Measurements from ENCODE around the gene EFNB1. TPM values are rescaled to one million over a fixed set of nuclear protein-coding genes. Genes with fewer than 3 reads are reported as not detected.

EFNB1 gene
- total RNA-seq, 2 experiments from 2014 or later, result 1.8 to 1.9 TPM

DNA sequence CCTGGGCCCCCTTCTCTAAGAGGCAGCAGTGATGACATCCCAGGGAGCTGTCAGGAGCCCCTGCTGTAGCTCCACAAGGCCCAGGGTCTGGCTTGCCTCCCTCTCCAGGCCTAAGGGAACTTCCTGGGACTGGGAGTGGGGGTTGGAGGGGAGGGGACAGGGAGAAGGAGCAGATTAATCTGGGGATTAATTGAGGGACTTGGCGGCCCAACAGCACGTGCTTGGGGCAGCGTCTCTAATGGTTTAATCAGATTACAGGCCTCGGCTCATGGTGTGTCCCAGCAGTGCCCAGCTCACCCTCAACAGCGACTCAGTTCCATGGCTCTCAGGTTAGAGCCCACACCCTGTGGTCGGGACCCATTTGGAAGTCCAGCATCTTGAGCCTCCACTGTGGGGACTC, 47.9 kb downstream of the EFNB1 start:
- Histone ChIP-seq H3K4me1 (ENCODE audit: insufficient read depth, low read length, poor library complexity, severe bottlenecking) (no peaks in the 10 kb centered on the region), H3K4me2 (ENCODE audit: low read length) (no peak overlapping the region), H3K4me3 (ENCODE audit: low read depth, low read length, poor library complexity, severe bottlenecking) (no peak overlapping the region), H3K9me3 (ENCODE audit: low read length) (no peaks in the 10 kb centered on the region), H2AFZ (ENCODE audit: low read length) (no peak overlapping the region), H3K9me2 (ENCODE audit: insufficient read depth, low read length) (no peaks in the 10 kb centered on the region), H3K79me2 (ENCODE audit: insufficient read depth, low read depth, low read length) (no peaks in the 10 kb centered on the region), H3K27ac (ENCODE audit: low read depth, low read length, poor library complexity, severe bottlenecking) (no peak overlapping the region), H4K20me1 (ENCODE audit: insufficient read depth, low read length) (no peaks in the 10 kb centered on the region), H3K36me3 (ENCODE audit: insufficient read depth, low read length) (no peaks in the 10 kb centered on the region)
- no peak for DNase-seq (ENCODE audit: low spot score)
- POLR2A ChIA-PET, result no interaction called here
- intact Hi-C loops (cut with micrococcal nuclease; ENCODE audit: unreplicated experiment), result no loop called here
- no TSS peak for BruUV-seq (replicated peaks)
- TF ChIP-seq, protein P1, sequence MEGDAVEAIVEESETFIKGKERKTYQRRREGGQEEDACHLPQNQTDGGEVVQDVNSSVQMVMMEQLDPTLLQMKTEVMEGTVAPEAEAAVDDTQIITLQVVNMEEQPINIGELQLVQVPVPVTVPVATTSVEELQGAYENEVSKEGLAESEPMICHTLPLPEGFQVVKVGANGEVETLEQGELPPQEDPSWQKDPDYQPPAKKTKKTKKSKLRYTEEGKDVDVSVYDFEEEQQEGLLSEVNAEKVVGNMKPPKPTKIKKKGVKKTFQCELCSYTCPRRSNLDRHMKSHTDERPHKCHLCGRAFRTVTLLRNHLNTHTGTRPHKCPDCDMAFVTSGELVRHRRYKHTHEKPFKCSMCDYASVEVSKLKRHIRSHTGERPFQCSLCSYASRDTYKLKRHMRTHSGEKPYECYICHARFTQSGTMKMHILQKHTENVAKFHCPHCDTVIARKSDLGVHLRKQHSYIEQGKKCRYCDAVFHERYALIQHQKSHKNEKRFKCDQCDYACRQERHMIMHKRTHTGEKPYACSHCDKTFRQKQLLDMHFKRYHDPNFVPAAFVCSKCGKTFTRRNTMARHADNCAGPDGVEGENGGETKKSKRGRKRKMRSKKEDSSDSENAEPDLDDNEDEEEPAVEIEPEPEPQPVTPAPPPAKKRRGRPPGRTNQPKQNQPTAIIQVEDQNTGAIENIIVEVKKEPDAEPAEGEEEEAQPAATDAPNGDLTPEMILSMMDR (conservative IDR thresholded peaks at IDR 0.05; ENCODE audit: low read length), result no peak
- TF ChIP-seq EZH2phosphoT487 (IDR thresholded peaks at IDR 0.05; ENCODE audit: borderline replicate concordance, low read depth, low read length), result no peak
- CTCF ChIA-PET (ENCODE audit: unreplicated experiment), result no interaction called here

DNA sequence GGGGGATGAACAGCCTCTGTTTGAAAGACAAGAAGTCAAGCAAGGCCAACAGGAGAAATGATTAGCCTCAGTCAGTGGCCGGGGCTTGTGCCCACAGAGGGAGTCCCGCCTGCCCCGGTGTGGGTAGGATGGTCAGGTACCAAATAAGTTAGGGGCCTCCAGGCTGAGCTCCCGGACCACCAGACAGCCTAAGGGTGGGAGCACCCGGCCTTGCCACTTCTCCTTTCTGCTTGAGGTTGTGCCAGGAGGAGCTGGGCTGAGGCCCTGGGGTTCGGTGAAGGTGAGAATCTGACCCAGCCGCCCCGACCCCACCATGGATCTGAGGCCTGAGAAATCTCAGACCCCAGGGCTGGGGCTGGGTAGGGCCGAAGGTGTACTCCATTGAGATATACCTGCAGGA, 48.8 kb downstream of the EFNB1 start:
- no peaks in the 10 kb centered on the region for H3K36me3 ChIP-seq (ENCODE audit: insufficient read depth, low read length)
- intact Hi-C loops (cut with micrococcal nuclease; ENCODE audit: unreplicated experiment), result no loop called here

DNA sequence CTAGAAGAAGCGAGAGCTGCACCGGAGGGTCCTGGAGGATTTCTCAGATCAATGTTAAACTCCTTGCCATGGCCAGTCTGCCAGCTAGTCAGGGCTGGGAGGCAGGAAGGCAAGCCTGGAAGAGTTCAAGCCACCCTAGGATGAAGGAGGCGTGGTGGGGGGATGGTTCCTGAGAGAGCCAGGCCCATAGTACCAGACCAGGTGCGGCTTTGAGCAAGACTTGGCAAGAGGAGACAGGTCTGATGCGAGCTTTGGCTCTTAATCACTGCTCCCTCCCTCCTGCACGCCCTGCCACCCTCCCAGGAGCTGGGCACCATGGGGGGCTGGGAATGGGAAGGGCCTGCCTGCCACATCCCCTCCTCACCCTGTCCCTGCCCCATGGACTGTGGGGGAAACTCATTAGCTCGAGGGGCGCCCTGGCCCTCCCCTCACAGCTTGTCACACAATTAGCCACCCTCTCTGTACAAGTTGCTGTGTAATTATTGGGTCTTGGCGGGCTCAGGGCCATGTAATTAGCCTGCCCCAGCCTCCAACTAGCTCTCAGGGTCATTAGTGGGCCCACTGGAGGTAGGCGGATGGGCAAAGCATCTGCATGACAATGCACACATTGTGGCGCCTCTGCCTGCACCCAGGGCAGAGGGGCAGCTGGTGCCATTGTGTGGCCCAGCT, 50.3 kb downstream of the EFNB1 start:
- intact Hi-C loops (cut with micrococcal nuclease; ENCODE audit: unreplicated experiment), result no loop called here
- CTCF ChIA-PET (ENCODE audit: unreplicated experiment), result no interaction called here

More for the DNA sequence above, 48.8 kb downstream of the EFNB1 start:
- ChIA-PET POLR2A (no interaction called here), CTCF (ENCODE audit: unreplicated experiment) (no interaction called here)
- DNase-seq (ENCODE audit: low spot score), result no peak
- H3K9me2 ChIP-seq (ENCODE audit: insufficient read depth, low read length), result no peaks in the 10 kb centered on the region
- H3K4me1 ChIP-seq (ENCODE audit: insufficient read depth, low read length, poor library complexity, severe bottlenecking), result no peaks in the 10 kb centered on the region
- H3K4me2 ChIP-seq (ENCODE audit: low read length), result no peak overlapping the region
- no peaks in the 10 kb centered on the region for H3K79me2 ChIP-seq (ENCODE audit: insufficient read depth, low read depth, low read length)
- H3K27ac ChIP-seq (ENCODE audit: low read depth, low read length, poor library complexity, severe bottlenecking), result no peak overlapping the region
- H4K20me1 ChIP-seq (ENCODE audit: insufficient read depth, low read length), result no peaks in the 10 kb centered on the region
- no peaks in the 10 kb centered on the region for H3K9me3 ChIP-seq (ENCODE audit: low read length)
- no peak overlapping the region for H3K4me3 ChIP-seq (ENCODE audit: low read depth, low read length, poor library complexity, severe bottlenecking)
- TF ChIP-seq, protein P1 (conservative IDR thresholded peaks at IDR 0.05; ENCODE audit: low read length), result no peak
- TF ChIP-seq EZH2phosphoT487 (IDR thresholded peaks at IDR 0.05; ENCODE audit: borderline replicate concordance, low read depth, low read length), result no peak
- no peak overlapping the region for H2AFZ ChIP-seq (ENCODE audit: low read length)
- no TSS peak for BruUV-seq (replicated peaks)

More for the DNA sequence above, 50.3 kb downstream of the EFNB1 start:
- no peak overlapping the region for H3K27ac ChIP-seq (ENCODE audit: low read depth, low read length, poor library complexity, severe bottlenecking)
- H4K20me1 ChIP-seq (ENCODE audit: insufficient read depth, low read length), result no peaks in the 10 kb centered on the region
- H2AFZ ChIP-seq (ENCODE audit: low read length), result no peak overlapping the region
- no peak for DNase-seq (ENCODE audit: low spot score)
- H3K9me2 ChIP-seq (ENCODE audit: insufficient read depth, low read length), result no peaks in the 10 kb centered on the region
- no peaks in the 10 kb centered on the region for H3K36me3 ChIP-seq (ENCODE audit: insufficient read depth, low read length)
- no TSS peak for BruUV-seq (replicated peaks)
- no peak overlapping the region for H3K4me3 ChIP-seq (ENCODE audit: low read depth, low read length, poor library complexity, severe bottlenecking)
- POLR2A ChIA-PET, result no interaction called here
- no peaks in the 10 kb centered on the region for H3K79me2 ChIP-seq (ENCODE audit: insufficient read depth, low read depth, low read length)
- no peak for TF ChIP-seq EZH2phosphoT487 (IDR thresholded peaks at IDR 0.05; ENCODE audit: borderline replicate concordance, low read depth, low read length)
- TF ChIP-seq, protein P1 (conservative IDR thresholded peaks at IDR 0.05; ENCODE audit: low read length), result no peak
- no peaks in the 10 kb centered on the region for H3K9me3 ChIP-seq (ENCODE audit: low read length)
- no peaks in the 10 kb centered on the region for H3K4me1 ChIP-seq (ENCODE audit: insufficient read depth, low read length, poor library complexity, severe bottlenecking)
- H3K4me2 ChIP-seq (ENCODE audit: low read length), result no peak overlapping the region

Data from OCI-LY7 (cell line).